HG03196 (cell line): ENCODE data around the gene GARIN6.
"Not testable (repeated sequence)": the region's sequence is repeated elsewhere in the genome, so short reads cannot be mapped to it uniquely, and the experiment has no call there.

Source experiments
- ATAC-seq: cut with Tn5 transposase; IDR thresholded peaks from one replicate; pipeline ENCODE4 v1.9.1; 2021; ENCODE audit not compliant: unreplicated experiment

Gene GARIN6

DNA sequence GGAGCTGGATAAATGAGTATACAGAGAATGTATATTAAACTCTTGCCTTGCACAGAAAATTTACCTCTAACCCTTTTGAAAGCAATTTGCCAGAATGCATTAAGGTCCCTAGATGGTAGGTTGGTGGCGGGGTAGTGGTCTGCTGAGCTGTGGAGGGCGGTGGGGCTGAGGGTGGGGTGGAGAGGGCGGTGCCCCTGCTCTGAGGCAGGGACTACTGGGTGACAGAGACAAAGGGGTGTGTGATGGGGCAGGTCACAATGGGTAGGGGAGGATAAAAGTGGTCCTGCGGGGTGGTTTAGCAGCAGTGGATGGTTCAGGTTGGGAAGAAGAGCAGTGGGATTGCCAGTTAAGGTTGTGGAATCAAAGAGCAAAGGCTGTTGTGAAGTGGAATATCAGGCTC is at the start of gene GARIN6:
Gene GARIN6, plus strand, starts transcription at position 301 of the 400 bp plus-strand sequence. CDS start 422 bp downstream, outside the sequence.
- no peak for ATAC-seq

DNA sequence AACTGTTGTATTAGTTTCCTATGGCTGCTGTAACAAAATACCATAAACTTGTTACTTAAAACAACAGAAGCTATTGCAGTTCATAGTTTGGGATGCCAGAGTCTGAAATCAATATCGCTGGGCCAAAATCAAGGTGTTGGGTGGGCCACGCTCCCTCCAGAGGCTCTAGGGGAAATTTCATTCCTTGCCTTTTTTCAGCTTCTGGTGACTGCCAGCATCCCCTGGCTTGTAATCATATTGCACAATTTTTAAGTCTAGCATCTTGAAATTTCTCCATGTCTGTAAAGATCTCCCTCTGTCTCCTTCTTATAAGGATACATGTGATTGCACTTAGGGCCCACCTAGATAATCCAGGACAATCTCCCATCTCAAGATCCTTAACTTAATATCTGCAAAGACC is 48.8 kb upstream of the GARIN6 start:
- no peak for ATAC-seq

DNA sequence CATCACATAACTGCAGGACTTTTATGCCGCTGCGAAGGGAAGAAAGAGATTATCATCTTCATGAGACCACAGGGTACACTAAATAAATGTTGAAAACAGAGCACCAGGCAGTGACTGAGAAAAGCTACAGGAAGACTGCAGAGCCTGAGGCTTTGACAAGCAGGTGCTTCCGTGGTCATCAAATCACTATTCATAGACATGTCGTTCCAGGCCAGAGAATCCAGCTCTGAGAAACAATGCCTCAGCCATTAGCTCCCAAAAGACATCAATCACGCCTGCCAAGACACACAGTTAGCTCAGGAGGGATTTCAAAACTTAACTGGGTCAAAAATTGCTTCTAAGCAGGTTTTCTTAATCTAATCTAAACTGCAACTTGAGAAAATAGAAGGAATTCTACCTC is 47.2 kb upstream of the GARIN6 start:
- peak; percentile 87 for ATAC-seq

DNA sequence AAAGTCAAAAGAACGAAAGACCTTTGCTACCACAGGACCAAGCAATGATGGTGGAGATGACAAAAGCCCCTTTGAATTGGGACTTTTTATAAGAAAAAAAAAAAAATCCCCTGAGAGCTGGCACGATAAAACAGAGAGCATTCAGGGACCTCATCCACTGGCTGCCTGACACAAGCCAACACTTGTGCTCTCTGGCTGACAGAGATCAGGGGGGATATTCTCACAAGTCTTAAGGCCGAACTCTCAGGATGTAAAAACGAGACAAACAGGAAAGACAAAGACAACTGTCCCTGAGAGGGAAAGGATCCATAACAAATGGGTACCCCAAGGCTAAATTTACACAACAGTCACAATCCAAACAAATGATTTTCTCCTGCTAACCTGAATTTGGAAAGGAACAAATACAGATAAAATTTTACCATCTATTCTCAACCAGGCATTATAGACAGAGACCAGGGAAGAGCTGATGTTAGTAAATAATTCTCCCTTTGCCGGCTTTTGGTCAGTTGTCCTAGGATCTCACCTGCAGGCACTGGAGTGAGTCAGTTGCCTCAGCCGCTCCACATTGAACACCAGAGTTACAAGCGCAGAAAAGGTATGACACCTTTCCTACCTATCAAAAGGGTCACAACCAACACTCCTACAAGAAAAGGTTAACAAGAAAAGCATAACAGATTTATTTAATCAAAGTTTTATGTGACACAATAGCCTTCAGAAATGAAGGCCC is 37.9 kb upstream of the GARIN6 start:
- no peak for ATAC-seq

DNA sequence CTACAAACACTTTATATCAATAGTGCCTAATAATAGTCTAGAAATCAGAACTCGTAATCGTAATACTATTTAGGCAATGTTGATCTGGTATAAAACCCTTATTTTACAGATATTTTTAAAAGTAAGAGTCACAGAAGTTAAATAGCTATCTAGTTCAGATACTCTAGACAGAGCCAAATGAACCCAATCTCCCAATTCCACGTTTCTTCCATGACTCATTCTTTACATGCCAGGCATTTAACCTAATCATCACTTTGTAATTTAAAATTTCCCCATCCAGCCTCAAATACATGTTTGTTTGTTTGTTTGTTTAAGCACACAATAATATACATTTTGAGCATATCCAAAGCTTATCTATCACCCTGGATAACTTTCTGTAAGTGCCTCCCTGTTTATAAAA is 36.4 kb upstream of the GARIN6 start:
- no peak for ATAC-seq

DNA sequence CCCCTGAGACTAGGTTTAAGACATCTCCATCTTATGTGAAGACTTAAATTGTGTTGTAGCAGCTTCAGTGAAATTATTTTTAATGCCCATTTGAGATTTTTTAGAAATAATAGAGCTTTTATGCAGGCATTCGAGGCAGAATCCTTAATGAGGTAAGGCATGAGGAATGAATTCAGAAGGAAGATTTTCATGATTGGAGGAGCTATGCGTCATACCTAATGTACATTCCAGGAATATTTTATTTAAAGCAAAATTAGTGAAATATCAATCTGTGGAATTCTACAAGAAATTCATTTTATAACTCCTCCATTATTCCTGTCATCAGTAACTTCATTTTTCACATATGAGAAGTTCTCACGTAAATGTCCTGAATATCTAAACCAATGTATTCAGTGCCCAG is 36.0 kb upstream of the GARIN6 start:
- no peak for ATAC-seq

DNA sequence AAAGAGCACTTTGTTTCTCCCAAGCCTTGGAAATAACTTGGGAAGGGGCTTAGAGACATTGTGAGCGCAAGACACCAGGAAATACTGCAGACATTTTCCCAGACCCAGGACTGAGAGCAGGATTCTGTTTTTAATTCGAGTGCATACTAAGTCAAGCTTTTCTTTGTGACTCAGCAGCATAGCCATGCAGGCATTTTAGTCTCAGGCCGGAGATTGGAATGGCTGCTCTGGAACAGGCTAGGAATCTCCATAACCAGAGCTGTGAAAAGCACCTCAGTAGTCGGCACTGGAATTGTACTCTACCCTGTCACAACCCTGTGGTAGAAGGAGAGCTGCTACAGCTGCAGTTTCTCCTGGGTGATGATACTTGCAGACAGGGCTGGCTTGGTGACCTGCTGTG is 28.9 kb upstream of the GARIN6 start:
- no peak for ATAC-seq

DNA sequence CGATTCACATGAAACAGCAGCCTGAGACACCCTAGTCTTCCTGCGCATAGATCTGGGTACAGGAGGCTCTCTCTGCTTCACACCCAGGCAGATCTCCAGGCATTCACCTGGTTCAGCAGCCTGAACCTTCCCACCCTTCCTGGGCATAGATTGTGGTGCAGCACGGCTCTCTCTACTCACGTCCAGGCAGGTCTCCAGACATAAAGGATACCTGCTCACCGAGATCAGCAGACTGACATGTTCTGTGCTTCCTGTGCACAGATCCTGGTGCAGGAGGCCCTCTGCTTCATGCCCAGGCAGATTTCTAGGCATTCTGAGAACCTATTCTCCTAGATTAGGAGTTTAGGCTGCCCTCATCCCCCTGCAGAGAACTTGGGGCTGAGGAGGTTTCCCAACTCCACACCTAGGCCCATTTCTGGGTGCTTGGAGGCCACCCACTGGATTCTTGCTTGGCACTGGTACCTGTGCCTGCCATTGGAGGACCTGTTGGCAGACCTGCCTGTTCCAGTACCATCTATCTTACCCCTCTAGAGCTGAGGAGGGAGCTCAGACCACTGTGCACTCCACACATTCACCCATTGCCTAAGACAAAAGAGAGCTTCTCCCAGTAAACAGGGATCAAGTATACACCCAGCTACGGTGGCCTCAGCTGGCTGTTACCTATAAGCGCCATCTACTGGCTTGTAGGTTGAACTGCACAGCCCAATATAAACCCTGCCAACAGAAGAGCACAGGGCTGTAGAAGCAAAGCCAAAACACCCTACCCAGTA is 28.0 kb upstream of the GARIN6 start:
- no peak for ATAC-seq

DNA sequence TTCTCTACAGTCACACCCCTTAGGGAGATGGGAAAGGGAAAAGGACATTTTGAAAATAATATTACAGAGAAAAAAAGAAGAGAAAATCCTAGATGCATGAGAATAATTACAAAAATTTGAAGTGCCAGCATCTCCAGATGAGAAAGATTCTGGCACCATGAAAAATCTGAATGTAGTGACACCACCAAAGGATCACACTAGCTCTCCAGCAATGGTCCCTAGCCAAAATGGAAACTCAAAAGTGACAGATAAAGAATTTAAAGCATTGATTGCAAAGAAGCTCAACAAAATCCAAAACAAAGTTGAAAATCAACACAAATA is 27.4 kb upstream of the GARIN6 start:
- ATAC-seq: no peak

DNA sequence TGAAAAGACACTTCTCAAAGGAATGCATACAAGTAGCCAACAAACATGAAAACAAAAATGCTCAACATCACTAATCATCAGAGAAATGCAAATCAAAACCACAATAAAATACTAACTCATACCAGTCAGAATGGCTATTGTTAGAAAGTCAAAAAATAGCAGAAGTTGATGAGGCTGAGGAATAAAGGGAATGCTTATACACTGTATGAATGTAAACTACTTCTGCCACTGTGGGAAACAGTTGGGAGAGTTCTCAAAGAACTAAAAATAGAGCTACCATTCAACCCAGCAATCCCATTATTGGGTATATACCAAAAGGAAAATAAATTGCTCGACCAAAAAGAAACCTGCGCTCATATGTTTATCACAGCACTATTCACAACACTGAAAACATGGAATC is 23.0 kb upstream of the GARIN6 start:
- not testable (repeated sequence) for ATAC-seq

DNA sequence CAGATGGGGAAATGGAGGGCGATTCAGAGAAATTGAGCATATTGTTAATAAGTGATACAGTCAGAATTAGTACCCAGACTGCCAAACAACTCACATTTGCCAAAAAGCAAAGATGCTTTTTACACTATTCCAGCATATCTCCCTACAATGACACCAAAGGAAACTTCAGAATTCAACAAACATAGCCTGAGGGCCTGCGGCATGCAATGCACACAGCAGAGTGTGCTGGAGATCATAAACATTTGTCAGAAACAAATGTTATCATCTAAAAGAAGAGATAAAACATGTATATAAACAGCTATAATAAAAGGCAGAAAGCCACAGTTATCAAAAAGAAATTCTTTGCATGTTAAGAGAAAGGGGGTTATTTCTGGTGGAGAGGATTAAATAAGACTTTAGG is 20.1 kb upstream of the GARIN6 start:
- no peak for ATAC-seq

DNA sequence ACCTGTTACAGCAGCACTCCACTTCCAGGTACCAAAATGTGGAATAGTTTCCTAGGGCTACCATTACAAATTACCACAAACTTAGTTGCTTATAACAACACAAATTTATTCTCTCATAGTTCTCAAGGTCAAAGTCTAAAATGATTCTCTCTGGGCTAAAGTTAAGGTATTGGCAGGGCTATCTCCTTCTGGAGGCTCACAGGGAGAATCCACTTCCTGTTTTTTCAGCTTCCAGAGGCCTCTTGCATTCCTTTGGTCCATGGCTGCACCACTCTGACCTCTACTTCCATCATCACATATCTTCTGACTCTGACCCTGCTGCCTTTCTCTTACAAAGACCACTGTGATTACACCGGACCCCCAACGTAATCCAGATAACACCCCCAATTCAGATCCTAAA is 2.9 kb upstream of the GARIN6 start:
- ATAC-seq: no peak

DNA sequence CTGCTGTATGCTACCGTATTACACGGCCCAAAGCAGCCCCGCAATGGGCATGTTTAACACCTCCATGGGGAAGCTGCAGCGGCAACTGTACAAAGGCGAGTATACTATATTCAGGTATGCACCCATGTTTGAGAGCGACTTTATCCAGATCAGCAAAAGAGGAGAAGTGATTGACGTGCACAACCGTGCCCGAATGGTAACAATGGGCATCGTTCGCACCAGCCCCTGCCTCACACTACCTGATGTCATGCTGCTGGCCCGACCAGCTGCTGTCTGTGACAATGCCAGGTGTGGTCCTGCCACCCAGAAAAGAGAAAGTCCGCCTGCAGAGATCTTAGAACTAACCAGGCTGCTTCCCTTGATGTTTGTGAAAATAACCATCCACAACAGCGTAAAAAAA is 630 bp downstream of the GARIN6 start:
- ATAC-seq: no peak

DNA sequence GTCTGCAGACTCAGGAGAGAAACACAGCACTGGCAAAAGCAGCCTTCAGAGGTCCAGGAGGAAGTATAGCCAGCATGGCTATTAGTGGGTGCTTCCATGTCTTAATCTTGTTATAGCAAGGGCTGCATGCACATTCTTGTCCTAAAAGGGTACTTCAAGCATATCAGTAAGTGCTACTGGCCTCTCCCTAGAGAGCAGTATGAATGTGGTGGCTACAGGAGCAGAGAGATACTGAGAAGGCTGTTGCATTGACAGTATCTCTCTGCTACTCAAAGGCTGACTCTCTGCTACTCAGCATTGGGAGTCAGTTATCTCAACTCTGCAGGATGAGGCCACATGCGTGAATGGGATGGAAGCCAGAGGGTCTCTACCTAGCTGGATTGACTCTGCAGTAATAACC is 2.0 kb downstream of the GARIN6 start:
- no peak for ATAC-seq

DNA sequence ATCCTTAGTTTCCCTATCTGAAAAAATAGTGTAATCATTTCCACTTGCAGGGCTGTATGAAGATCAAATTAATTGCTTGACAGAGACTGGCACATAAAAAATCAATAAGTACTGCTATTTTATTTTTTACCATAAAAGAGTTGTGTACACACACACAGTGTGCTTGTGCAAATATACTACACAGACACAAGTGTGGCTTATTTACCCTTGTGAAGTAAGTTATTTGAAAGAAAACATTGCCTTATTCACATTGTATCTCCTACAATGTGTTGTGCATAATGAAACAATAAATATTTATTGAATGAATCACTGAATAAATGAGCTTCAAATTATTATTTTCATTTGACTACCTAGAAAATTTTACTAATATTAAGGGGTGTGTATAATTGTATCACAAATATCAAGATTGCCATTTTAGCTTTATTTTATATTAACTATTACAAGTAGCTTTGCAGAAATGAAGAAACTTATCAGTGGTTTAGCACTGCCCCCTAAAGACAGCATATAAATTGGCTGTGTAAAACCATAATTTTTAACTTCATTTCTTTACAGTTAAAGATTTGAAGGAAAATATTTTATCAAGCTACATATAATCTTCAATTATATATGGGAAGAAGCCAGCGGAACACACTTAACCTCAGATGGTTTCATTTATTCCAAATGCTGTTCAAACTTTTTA is 11.3 kb downstream of the GARIN6 start:
- ATAC-seq: no peak

DNA sequence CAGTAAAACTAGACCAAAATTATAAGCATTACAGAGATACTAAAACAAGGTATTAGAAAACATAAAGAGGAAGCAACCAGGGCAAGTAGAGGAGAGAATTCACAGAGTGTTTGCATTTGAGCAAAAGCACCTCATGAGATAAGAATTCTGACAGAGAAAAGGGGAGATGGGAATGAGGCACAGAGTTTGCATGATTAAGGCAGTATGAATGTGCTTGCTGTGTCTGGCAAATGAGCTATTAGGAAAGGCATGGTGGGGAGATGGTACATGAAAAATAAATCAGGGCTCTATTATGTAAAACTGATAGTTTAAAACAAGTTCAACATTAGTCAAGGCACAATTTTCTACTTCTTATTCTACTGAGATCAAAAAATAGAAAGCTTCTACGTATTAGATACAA is 23.1 kb downstream of the GARIN6 start:
- ATAC-seq: no peak

DNA sequence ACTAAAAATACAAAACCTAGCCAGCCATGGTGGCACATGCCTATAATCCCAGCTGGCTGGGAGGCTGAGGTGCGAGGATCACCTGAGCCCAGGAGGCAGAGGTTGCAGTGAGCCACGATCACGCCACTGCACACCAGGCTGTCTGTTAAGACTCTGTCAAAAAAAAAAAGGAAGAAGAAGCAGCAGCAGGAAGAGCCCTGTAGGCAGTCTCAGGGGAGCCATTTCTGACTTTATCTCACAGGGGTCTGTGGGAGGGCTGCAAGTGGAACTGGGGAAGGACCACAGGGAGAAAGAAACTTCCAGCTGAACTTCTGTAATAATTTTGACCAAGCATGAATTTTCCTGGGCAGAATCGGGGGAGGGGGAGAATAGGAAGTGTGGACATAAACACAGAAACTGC is 32.7 kb downstream of the GARIN6 start:
- ATAC-seq: no peak

DNA sequence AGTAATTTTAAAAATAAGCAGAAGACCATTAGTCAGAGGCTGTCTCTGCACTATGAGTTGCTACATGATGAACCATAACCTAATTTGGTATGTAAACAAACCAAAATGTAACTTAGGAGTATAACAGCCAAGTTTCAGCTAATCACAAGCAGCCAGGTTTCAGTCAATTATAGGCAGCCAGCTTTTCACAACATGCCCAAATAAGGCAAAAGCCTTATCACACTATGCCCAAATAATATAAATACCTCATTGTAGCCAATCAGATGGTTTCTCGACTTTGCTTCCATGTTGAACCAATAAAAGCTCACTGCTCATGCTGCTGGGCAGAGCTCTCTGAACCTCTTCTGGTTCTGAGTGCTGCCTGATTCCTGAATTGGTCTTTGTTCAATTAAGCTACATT is 38.6 kb downstream of the GARIN6 start:
- no peak for ATAC-seq

DNA sequence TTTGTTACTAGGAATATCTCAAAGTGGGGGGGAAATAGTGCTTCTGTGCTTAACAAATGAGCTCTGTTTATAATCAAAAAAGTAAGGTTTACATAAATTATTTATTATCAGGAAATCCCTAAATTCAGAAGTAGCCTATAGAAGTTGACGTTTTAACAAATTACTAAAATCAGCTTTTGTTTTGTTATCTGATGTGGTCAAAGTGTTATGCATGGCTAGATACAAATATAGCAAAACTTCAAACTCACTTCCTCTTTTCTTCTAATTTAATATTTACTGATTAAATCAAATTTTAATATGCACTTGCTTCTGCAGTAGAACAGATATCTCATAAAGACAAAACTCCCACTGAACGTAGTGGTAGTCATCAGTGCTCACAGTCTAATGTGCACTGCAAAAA is 47.5 kb downstream of the GARIN6 start:
- ATAC-seq: no peak
